ENCODE results near the gene UBL7. TPM values are rescaled to one million over a fixed set of nuclear protein-coding genes. Genes with fewer than 3 reads are reported as not detected.

UBL7 gene
- total RNA-seq, 6 experiments from 2014 or later, result 50.9 to 68.0 (median 60.1) TPM

DNA sequence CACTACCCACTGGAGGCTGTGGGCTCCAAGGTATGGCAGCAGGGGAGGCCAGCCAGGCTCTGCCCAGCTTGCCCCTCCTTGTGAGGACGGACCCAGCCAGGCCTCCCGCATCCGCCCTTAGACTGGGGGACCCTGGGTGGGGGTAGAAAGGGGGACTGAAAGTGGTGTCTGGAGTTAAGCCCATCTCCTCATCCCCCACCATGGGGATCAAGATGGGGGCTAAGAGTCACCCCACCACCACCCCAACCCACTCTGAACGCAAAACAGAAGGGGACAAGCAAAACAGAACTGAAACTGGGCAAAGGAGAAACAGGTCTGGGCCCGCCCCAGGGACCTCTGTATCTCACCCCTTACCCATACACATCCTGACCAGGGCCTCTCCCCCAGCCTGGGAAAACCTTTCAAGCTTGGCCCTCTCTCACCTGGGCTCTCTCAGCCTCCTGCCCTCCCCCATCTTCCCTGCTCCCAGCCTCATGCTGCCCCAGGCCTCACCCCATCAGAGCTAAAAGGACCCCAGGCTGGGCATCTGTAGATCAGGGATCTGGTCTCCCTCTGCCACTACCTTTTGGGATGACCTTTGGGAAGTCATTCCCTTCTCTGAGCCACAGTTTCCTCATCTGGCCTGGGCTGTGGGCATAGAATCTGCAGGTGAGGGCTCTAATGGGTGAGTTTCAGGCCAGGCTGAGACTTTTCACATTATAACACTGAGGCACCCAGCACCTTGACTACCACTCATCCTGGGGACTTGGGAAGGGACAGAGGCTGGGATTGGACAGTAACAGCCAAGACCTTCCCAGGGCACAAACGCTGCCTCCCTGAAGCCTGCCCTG lies 63.5 kb downstream of the UBL7 start:
- no peaks in the 10 kb centered on the region for H3K9me3 Mint-ChIP-seq
- H3K27ac Mint-ChIP-seq, result peak overlapping the region; percentile 92
- DNase-seq, result no peak
- peaks cover 100% of the 10 kb centered on the region for H3K4me1 Mint-ChIP-seq (ENCODE audit: low read depth)
- peaks cover 5% of the 10 kb centered on the region for H3K27me3 Mint-ChIP-seq (ENCODE audit: insufficient read depth)
- no peaks in the 10 kb centered on the region for H3K36me3 Mint-ChIP-seq (ENCODE audit: low read depth)
- peak overlapping the region; percentile 57 for H3K4me3 Mint-ChIP-seq
- TF ChIP-seq, protein P1, sequence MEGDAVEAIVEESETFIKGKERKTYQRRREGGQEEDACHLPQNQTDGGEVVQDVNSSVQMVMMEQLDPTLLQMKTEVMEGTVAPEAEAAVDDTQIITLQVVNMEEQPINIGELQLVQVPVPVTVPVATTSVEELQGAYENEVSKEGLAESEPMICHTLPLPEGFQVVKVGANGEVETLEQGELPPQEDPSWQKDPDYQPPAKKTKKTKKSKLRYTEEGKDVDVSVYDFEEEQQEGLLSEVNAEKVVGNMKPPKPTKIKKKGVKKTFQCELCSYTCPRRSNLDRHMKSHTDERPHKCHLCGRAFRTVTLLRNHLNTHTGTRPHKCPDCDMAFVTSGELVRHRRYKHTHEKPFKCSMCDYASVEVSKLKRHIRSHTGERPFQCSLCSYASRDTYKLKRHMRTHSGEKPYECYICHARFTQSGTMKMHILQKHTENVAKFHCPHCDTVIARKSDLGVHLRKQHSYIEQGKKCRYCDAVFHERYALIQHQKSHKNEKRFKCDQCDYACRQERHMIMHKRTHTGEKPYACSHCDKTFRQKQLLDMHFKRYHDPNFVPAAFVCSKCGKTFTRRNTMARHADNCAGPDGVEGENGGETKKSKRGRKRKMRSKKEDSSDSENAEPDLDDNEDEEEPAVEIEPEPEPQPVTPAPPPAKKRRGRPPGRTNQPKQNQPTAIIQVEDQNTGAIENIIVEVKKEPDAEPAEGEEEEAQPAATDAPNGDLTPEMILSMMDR (IDR thresholded peaks at IDR 0.05), result no peak

DNA sequence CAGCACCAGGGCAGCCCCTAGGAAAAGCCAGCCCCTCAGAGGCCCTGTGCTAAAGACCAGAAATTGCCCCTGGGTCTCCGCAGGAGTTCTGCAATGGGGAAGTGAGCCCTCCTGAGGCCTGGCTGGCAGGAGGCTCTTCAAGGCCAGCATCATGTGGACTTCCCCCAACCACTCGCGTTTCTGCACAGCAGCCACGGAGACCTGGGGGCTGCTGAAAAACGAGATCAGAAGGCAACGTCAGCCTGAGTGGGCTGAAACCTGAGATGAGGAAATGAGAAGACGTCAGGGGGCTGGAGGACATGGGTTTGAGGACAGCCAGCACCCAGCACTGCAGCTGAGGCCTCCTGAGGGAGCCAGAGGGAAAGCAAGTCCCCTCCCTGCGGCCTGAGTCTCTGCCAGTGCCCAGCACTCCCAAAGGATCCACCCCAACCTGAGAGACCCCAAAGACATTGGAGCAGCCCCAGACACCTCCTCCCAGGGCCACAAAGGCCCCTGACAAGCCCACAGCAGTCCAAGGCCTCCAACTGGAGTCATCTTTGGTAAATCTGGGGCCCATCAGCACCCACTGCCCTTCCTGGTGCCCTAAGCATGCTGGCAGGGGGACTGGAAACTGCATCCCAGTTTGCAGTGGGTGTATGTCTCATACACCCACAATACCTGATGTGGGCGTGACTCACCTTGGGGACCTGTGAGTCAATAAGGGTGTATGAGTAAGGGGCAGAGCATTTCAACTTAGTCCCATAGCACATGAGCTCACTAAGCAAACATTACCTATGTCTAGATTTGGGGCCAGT lies 64.3 kb downstream of the UBL7 start:
- H3K9me3 Mint-ChIP-seq, result no peaks in the 10 kb centered on the region
- peak overlapping the region; percentile 92 for H3K27ac Mint-ChIP-seq
- peaks cover 5% of the 10 kb centered on the region for H3K27me3 Mint-ChIP-seq (ENCODE audit: insufficient read depth)
- no peaks in the 10 kb centered on the region for H3K36me3 Mint-ChIP-seq (ENCODE audit: low read depth)
- peak overlapping the region; percentile 57 for H3K4me3 Mint-ChIP-seq
- peak; percentile 81 for DNase-seq
- H3K4me1 Mint-ChIP-seq (ENCODE audit: low read depth), result peaks cover 100% of the 10 kb centered on the region
- TF ChIP-seq, protein P1 (IDR thresholded peaks at IDR 0.05), result 0 out of 2 replicates have a peak, but pooled peaks have one; percentile 10

DNA sequence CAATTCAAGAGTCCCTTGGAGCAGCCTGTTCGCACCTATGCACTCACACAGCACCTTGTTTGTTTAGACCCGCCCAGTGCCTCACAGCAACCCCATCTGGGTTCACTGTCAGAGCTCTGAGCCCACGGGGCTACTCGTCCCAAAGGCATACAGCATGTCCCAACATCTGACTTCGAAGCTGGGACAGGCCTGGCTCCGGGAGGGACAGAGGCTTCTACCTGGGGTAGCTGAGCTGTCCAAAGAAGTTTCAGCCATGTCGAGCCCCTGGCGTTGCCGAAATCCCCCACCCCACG lies 64.9 kb downstream of the UBL7 start:
- no peaks in the 10 kb centered on the region for H3K36me3 Mint-ChIP-seq (ENCODE audit: low read depth)
- no peaks in the 10 kb centered on the region for H3K9me3 Mint-ChIP-seq
- H3K27me3 Mint-ChIP-seq (ENCODE audit: insufficient read depth), result peaks cover 5% of the 10 kb centered on the region
- peaks cover 98% of the 10 kb centered on the region for H3K4me1 Mint-ChIP-seq (ENCODE audit: low read depth)
- no peak for DNase-seq
- peak overlapping the region; percentile 14; the same call in 1 of the 2 replicates for H3K4me3 Mint-ChIP-seq
- H3K27ac Mint-ChIP-seq, result peak overlapping the region; percentile 92
- TF ChIP-seq, protein P1 (IDR thresholded peaks at IDR 0.05), result no peak

Small RNA genes lying within 50 kb of the gene (microRNA-seq; reads per million reads assigned to microRNA genes)
- gene MIR6881, result 13.1 reads per million, percentile 15 among the genes with 10 or more reads in this experiment

Other genes starting within 250 kb of the UBL7 start
- under 1 TPM in 1 of 6 experiments, not detected in 5; 0.30 TPM for gene CCDC33, start 224.8 kb downstream of the UBL7 start, total RNA-seq (2021; fragmentation: NEBNext Ultra II Directional; extraction: Animal tissue kit (Norgen Biotek cat#: 25700))
- under 1 TPM in 4 of 6 experiments, not detected in 2; 0.12 to 0.17 (median 0.14) TPM for gene CYP11A1, start 93.5 kb downstream of the UBL7 start, total RNA-seq (2021; fragmentation: NEBNext Ultra II Directional; extraction: Animal tissue kit (Norgen Biotek cat#: 25700))
- 100 to 1,000 TPM; 115 to 196 (median 129) TPM for gene SEMA7A, start 27.2 kb downstream of the UBL7 start, total RNA-seq (2021; fragmentation: NEBNext Ultra II Directional; extraction: Animal tissue kit (Norgen Biotek cat#: 25700))
- 1 to 10 TPM; 1.2 to 2.1 (median 1.6) TPM for gene ARID3B, start 80.1 kb upstream of the UBL7 start, total RNA-seq (2021; fragmentation: NEBNext Ultra II Directional; extraction: Animal tissue kit (Norgen Biotek cat#: 25700))
- 10 to 100 TPM; 45.4 to 53.0 (median 46.9) TPM for gene CLK3, start 154.7 kb upstream of the UBL7 start, total RNA-seq (2021; fragmentation: NEBNext Ultra II Directional; extraction: Animal tissue kit (Norgen Biotek cat#: 25700))
- 10 to 100 TPM; 37.2 to 46.8 (median 40.8) TPM for gene EDC3, start 234.9 kb upstream of the UBL7 start, total RNA-seq (2021; fragmentation: NEBNext Ultra II Directional; extraction: Animal tissue kit (Norgen Biotek cat#: 25700))